HEK293 (cell line): ENCODE results near the gene BTNL9.
A peak's percentile ranks its signal among the peaks of the same experiment; 100 is the strongest.

Source experiments
- CTCF ChIA-PET: fragments of 350-600 bp; formaldehyde crosslinking; extraction: SDS; loops from one replicate; lab custom pipeline; 2021; ENCODE audit warnings: antibody characterized with exemption; lab: Yijun Ruan, JAX
- POLR2A ChIA-PET: fragments of 300-600 bp; formaldehyde crosslinking; extraction: SDS; loops from one replicate; lab custom pipeline; 2020; ENCODE audit warnings: antibody characterized with exemption, inconsistent platforms; lab: Yijun Ruan, JAX
- H3K27ac ChIP-seq: fragments of 200-500 bp; sonication (Bioruptor generic); 2 replicates; pipeline ENCODE4 v1.5.1; 2014; ENCODE audit warnings: low read depth, low read length, control low read depth, inconsistent platforms; ENCODE audit errors: extremely low read depth
- H3K36me3 ChIP-seq, 2 experiments: fragments of 200-500 bp in 1 of 2; sonication (Bioruptor generic) in 1 of 2; 1 replicate in 1 of 2; 2 replicates in 1 of 2; pipeline ENCODE4 v1.5.1; 2014 to 2017; ENCODE audit warnings: inconsistent platforms in 2 of 2, low read length in 2 of 2; ENCODE audit not compliant: control insufficient read depth in 2 of 2, insufficient read depth in 1 of 2
- H3K4me1 ChIP-seq: fragments of 200-500 bp; sonication (Bioruptor generic); 2 replicates; pipeline ENCODE4 v1.5.1; 2014; ENCODE audit warnings: mild to moderate bottlenecking, low read length, inconsistent platforms; ENCODE audit not compliant: control insufficient read depth, insufficient read depth
- H3K4me3 ChIP-seq: 2 replicates; pipeline ENCODE4 v1.5.1; 2011; ENCODE audit warnings: low read depth, mild to moderate bottlenecking, control low read depth, low read length, moderate library complexity
- H3K9me3 ChIP-seq: fragments of 200-500 bp; sonication (Bioruptor generic); 2 replicates; pipeline ENCODE4 v1.5.1; 2014; ENCODE audit warnings: low read depth, low read length, inconsistent platforms; ENCODE audit not compliant: control insufficient read depth, insufficient read depth
- BCL11A ChIP-seq: fragments of 450-650 bp; formaldehyde crosslinking; IDR thresholded peaks from 2 replicates; pipeline ENCODE4 v1.5.1; 2016; ENCODE audit warnings: low read depth, missing biosample characterization, missing genetic modification characterization
- REPIN1 ChIP-seq: fragments of 450-650 bp; formaldehyde crosslinking; IDR thresholded peaks from 2 replicates; pipeline ENCODE4 v1.5.1; 2017; ENCODE audit warnings: missing biosample characterization, missing genetic modification characterization, low read depth
- SP2 ChIP-seq: fragments of 450-650 bp; formaldehyde crosslinking; IDR thresholded peaks from 2 replicates; pipeline ENCODE4 v1.5.1; 2016; ENCODE audit warnings: missing biosample characterization, missing genetic modification characterization
- ZBTB21 ChIP-seq: fragments of 450-650 bp; formaldehyde crosslinking; IDR thresholded peaks from 2 replicates; pipeline ENCODE4 v1.5.1; 2017; ENCODE audit warnings: missing biosample characterization, missing genetic modification characterization
- ZBTB7A ChIP-seq: fragments of 450-650 bp; formaldehyde crosslinking; IDR thresholded peaks from 2 replicates; pipeline ENCODE4 v1.5.1; 2016; ENCODE audit warnings: low read depth, missing biosample characterization, missing genetic modification characterization
- ZBTB8A ChIP-seq: fragments of 450-650 bp; formaldehyde crosslinking; IDR thresholded peaks from 2 replicates; pipeline ENCODE4 v1.5.1; 2016; ENCODE audit warnings: missing biosample characterization, missing genetic modification characterization
- ZNF138 ChIP-seq: fragments of 450-650 bp; formaldehyde crosslinking; IDR thresholded peaks from 2 replicates; pipeline ENCODE4 v1.5.1; 2016; ENCODE audit warnings: missing biosample characterization, missing genetic modification characterization, borderline replicate concordance
- ZNF335 ChIP-seq: fragments of 450-650 bp; formaldehyde crosslinking; conservative IDR thresholded peaks from 2 replicates; pipeline ENCODE4 v1.5.1; 2016; ENCODE audit warnings: missing biosample characterization, missing genetic modification characterization
- ZNF555 ChIP-seq: fragments of 450-650 bp; formaldehyde crosslinking; conservative IDR thresholded peaks from 2 replicates; pipeline ENCODE4 v1.5.1; 2017; ENCODE audit warnings: missing biosample characterization, mild to moderate bottlenecking, missing genetic modification characterization, inconsistent platforms
- ZNF707 ChIP-seq: fragments of 450-650 bp; formaldehyde crosslinking; IDR thresholded peaks from 2 replicates; pipeline ENCODE4 v1.5.1; 2016; ENCODE audit warnings: missing biosample characterization, missing genetic modification characterization
- ZNF777 ChIP-seq: fragments of 450-650 bp; formaldehyde crosslinking; IDR thresholded peaks from 2 replicates; pipeline ENCODE4 v1.5.1; 2017; ENCODE audit warnings: missing biosample characterization, missing genetic modification characterization, borderline replicate concordance
- TF ChIP-seq, protein P1 (sequence below): fragments of 450-650 bp; formaldehyde crosslinking; IDR thresholded peaks from 2 replicates; pipeline ENCODE4 v1.5.1; 2016; ENCODE audit warnings: missing biosample characterization, missing genetic modification characterization
- TF ChIP-seq, protein P2 (sequence below): fragments of 450-650 bp; formaldehyde crosslinking; conservative IDR thresholded peaks from 2 replicates; pipeline ENCODE4 v1.5.1; 2016; ENCODE audit warnings: low read depth, missing biosample characterization, missing genetic modification characterization
- TF ChIP-seq, protein P3 (sequence below): fragments of 450-650 bp; formaldehyde crosslinking; IDR thresholded peaks from 2 replicates; pipeline ENCODE4 v1.5.1; 2016; ENCODE audit warnings: missing biosample characterization, missing genetic modification characterization
- TF ChIP-seq, protein P4 (sequence below): fragments of 450-650 bp; formaldehyde crosslinking; IDR thresholded peaks from 2 replicates; pipeline ENCODE4 v1.5.1; 2016; ENCODE audit warnings: missing biosample characterization, missing genetic modification characterization, low read depth

The BTNL9 gene

DNA sequence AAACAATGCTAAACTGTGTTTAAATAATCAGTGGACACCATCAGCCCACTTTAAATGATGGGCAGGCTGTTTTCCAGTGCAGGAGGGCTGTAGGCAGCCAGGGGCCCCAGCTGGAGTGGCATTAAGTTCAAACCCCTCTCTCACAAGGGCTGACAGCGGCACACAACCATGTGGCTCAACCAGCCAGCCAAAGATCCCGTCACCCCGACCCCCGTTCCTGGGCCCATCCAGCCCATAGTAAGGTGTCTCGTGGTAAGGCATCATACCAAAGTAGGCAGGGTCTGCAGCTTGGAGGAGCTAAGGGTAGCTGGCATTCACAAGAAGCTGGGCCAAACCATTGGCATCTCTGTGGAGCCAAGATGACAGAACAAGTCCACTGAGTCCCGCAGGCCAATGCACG lies 24.9 kb downstream of the BTNL9 start (continued):
- TF ChIP-seq ZNF555 (tag by site-specific recombination): no peak
- TF ChIP-seq, protein P1, sequence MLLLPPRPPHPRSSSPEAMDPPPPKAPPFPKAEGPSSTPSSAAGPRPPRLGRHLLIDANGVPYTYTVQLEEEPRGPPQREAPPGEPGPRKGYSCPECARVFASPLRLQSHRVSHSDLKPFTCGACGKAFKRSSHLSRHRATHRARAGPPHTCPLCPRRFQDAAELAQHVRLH (tag by site-specific recombination): no peak
- TF ChIP-seq, all 188 proteins: peak for 0

DNA sequence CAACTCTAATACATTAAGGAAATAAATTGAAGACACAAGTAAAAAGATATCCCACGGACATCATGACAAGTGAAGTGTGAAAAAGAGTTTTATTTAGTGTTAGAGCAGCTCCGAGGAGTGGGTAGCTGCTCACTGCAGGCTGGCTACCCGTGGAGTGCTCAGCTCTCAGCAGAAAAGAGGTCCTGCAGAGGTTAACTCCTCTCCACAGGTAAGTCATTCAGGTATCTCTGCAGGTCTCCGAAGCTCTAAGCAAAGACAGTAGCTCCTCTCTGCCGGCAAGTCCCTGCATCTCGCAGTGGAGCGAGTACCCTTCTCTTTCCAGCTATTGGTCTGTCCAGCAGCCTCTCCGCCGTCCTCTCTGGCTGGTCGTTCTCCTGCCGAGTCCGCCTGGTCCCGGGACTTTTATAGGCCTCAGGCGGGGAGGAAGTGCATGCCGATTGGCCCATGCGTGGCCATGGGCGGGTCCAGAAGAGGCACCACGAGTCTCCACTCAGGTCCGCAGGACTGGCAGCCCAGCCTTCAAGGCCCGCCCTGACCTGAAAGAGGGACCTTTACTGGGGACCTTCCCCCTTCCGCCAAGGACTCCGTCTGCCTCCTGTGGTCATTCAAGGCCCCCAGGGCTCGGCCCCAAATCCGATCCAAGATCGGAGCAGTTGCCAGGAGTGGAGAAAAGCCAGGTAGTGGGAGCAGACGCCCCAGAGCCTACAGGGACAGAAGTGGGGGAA lies 29.9 kb downstream of the BTNL9 start:
- ChIA-PET CTCF (interaction anchor here (0.6 kb wide), 1 partner anchor 451 kb away, joined by 3 read pairs; no protein-coding TSS in a partner anchor), POLR2A (interaction anchor here (0.6 kb wide), 1 partner anchor 16 kb away, joined by 3 read pairs; no protein-coding TSS in a partner anchor)
- H3K9me3 ChIP-seq: no peaks in the 10 kb centered on the region
- H3K27ac ChIP-seq: no peak overlapping the region
- H3K36me3 ChIP-seq: no peaks in the 10 kb centered on the region
- TF ChIP-seq SP2 (peak; percentile 28), REPIN1 (tag by site-specific recombination) (no peak), ZNF335 (peak; percentile 60), ZNF707 (no peak), ZBTB7A (tag by site-specific recombination) (no peak)
- H3K4me3 ChIP-seq: no peak overlapping the region; the same call in 1 of the 2 replicates
- H3K4me1 ChIP-seq: no peaks in the 10 kb centered on the region; the same call in 1 of the 2 replicates

DNA sequence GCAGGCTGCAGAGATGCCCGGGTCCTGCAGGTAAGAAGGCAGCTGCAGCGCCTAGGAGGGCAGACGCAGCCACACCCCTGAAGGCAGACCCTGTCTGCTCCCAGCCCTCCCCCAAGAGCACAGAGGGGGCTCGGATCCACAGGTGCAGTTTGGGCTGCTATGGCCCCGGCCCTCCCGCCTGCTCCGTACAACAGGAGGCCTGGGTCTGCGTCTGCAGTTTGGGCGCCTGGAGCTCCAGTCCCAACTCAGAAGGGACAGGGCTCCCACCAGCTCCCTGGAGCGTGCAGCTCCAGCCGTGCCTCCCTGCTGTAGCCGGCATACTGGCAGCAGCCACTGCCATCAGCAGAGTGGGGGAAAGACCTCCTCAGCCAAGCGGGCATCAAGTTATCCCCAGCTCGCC lies 30.5 kb downstream of the BTNL9 start:
- POLR2A ChIA-PET: interaction anchor here (0.6 kb wide), 1 partner anchor 15 kb away, joined by 3 read pairs; no protein-coding TSS in a partner anchor
- no peaks in the 10 kb centered on the region; the same call in 1 of the 2 replicates for H3K4me1 ChIP-seq
- H3K9me3 ChIP-seq: no peaks in the 10 kb centered on the region
- CTCF ChIA-PET: no interaction called here
- TF ChIP-seq, protein P2, sequence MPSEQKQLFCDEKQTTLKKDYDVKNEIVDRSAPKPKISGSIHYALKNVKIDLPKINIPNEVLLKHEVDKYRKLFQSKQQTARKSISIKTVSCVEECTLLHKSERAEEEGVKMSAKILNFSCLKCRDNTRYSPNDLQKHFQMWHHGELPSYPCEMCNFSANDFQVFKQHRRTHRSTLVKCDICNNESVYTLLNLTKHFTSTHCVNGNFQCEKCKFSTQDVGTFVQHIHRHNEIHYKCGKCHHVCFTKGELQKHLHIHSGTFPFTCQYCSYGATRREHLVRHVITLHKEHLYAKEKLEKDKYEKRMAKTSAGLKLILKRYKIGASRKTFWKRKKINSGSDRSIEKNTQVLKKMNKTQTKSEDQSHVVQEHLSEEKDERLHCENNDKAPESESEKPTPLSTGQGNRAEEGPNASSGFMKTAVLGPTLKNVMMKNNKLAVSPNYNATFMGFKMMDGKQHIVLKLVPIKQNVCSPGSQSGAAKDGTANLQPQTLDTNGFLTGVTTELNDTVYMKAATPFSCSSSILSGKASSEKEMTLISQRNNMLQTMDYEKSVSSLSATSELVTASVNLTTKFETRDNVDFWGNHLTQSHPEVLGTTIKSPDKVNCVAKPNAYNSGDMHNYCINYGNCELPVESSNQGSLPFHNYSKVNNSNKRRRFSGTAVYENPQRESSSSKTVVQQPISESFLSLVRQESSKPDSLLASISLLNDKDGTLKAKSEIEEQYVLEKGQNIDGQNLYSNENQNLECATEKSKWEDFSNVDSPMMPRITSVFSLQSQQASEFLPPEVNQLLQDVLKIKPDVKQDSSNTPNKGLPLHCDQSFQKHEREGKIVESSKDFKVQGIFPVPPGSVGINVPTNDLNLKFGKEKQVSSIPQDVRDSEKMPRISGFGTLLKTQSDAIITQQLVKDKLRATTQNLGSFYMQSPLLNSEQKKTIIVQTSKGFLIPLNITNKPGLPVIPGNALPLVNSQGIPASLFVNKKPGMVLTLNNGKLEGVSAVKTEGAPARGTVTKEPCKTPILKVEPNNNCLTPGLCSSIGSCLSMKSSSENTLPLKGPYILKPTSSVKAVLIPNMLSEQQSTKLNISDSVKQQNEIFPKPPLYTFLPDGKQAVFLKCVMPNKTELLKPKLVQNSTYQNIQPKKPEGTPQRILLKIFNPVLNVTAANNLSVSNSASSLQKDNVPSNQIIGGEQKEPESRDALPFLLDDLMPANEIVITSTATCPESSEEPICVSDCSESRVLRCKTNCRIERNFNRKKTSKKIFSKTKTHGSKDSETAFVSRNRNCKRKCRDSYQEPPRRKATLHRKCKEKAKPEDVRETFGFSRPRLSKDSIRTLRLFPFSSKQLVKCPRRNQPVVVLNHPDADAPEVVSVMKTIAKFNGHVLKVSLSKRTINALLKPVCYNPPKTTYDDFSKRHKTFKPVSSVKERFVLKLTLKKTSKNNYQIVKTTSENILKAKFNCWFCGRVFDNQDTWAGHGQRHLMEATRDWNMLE (tag by site-specific recombination): no peak
- 0 out of 2 replicates have a peak, but pooled peaks have one; percentile 19 for TF ChIP-seq ZNF335
- no peak overlapping the region for H3K4me3 ChIP-seq
- H3K36me3 ChIP-seq: no peaks in the 10 kb centered on the region
- H3K27ac ChIP-seq: no peak overlapping the region

DNA sequence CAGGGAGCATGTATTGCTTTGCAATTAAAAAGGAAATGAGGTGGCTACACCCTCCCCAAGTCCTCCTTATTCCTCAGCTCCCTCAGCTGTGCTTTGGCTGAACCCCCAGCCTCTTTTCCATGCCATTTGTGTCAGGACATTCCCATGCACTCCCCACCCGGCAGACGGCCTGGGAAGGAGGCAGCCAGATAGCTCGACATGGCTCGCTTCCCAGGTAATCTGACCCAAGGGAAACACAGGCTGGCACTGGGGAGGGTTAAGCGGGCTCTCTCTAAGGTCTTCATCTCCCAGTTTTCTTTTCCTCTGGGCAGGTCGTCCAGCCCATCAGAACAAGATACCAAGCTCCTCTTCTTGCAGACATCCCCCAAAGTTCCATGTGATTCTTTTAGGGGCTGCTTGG lies 31.2 kb downstream of the BTNL9 start:
- TF ChIP-seq ZBTB21 (tag by site-specific recombination): no peak
- Histone ChIP-seq H3K4me3 (no peak overlapping the region), H3K27ac (no peak overlapping the region), H3K9me3 (no peaks in the 10 kb centered on the region), H3K36me3 (no peaks in the 10 kb centered on the region), H3K4me1 (no peaks in the 10 kb centered on the region; the same call in 1 of the 2 replicates)
- ChIA-PET POLR2A (no interaction called here), CTCF (no interaction called here)

DNA sequence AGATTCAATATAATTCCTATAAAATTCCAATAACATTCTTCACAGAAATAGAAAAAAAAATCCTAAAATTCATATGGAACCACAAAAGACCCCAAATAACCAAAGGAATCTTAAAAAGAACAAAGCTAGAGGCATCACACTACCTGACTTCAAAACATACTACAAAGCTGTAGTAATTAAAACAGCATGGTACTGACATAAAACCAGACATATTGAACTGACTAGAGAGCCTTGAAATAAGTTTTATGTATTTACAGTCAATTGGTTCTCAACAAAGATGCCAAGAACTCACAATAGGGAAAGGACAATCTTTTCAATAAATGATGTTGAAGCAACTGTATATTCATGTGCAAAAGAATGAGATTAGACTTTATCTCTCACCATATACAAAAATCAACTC lies 36.9 kb downstream of the BTNL9 start:
- TF ChIP-seq ZBTB8A (tag by site-specific recombination) (no peak), BCL11A (tag by site-specific recombination) (no peak), ZNF777 (no peak), ZNF138 (tag by site-specific recombination) (no peak)
- TF ChIP-seq, protein P3, sequence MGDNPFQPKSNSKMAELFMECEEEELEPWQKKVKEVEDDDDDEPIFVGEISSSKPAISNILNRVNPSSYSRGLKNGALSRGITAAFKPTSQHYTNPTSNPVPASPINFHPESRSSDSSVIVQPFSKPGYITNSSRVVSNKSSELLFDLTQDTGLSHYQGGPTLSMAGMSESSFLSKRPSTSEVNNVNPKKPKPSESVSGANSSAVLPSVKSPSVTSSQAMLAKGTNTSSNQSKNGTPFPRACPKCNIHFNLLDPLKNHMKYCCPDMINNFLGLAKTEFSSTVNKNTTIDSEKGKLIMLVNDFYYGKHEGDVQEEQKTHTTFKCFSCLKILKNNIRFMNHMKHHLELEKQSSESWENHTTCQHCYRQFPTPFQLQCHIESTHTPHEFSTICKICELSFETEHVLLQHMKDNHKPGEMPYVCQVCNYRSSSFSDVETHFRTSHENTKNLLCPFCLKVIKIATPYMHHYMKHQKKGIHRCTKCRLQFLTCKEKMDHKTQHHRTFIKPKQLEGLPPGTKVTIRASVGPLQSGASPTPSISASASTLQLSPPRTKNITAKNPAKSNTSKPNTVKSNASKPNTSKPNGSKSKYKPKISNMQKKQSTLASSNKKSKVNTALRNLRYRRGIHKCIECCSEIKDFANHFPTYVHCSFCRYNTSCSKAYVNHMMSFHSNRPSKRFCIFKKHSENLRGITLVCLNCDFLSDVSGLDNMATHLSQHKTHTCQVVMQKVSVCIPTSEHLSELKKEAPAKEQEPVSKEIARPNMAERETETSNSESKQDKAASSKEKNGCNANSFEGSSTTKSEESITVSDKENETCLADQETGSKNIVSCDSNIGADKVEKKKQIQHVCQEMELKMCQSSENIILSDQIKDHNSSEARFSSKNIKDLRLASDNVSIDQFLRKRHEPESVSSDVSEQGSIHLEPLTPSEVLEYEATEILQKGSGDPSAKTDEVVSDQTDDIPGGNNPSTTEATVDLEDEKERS (tag by site-specific recombination): 0 out of 2 replicates have a peak, but pooled peaks have one; percentile 20
- TF ChIP-seq, protein P4, sequence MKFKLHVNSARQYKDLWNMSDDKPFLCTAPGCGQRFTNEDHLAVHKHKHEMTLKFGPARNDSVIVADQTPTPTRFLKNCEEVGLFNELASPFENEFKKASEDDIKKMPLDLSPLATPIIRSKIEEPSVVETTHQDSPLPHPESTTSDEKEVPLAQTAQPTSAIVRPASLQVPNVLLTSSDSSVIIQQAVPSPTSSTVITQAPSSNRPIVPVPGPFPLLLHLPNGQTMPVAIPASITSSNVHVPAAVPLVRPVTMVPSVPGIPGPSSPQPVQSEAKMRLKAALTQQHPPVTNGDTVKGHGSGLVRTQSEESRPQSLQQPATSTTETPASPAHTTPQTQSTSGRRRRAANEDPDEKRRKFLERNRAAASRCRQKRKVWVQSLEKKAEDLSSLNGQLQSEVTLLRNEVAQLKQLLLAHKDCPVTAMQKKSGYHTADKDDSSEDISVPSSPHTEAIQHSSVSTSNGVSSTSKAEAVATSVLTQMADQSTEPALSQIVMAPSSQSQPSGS (tag by site-specific recombination): no peak
- H3K4me3 ChIP-seq: no peak overlapping the region
- CTCF ChIA-PET: interaction anchor here (0.7 kb wide), 1 partner anchor 36 kb away, joined by 4 read pairs; no protein-coding TSS in a partner anchor
- H3K4me1 ChIP-seq: no peaks in the 10 kb centered on the region
- H3K27ac ChIP-seq: no peak overlapping the region
- H3K9me3 ChIP-seq: no peaks in the 10 kb centered on the region
- H3K36me3 ChIP-seq: no peaks in the 10 kb centered on the region
- POLR2A ChIA-PET: no interaction called here
